H1 (cell line): ENCODE measurements around the gene NCOA1. TPM values are rescaled to one million over a fixed set of nuclear protein-coding genes. Genes with fewer than 3 reads are reported as not detected.

Experiments used
- EP300 ChIP-seq, 2 experiments: IDR thresholded peaks; 1 replicate in 1 of 2; 2 replicates in 1 of 2; pipeline ENCODE4 v1.6.1; 2011 to 2012; ENCODE audit warnings: low read depth in 2 of 2, low read length in 2 of 2, mild to moderate bottlenecking in 2 of 2, borderline replicate concordance in 1 of 2, inconsistent platforms in 1 of 2, moderate library complexity in 1 of 2
- NRF1 ChIP-seq: IDR thresholded peaks from 2 replicates; pipeline ENCODE4 v1.6.1; 2011; ENCODE audit warnings: mild to moderate bottlenecking, low read depth, low read length, improper control_type of control experiment
- SIN3A ChIP-seq, 2 experiments: IDR thresholded peaks in 1 of 2; conservative IDR thresholded peaks in 1 of 2; 2 replicates each; pipeline ENCODE4 v1.6.1; 2011 to 2012; ENCODE audit warnings: low read length in 2 of 2, improper control_type of control experiment in 1 of 2, low read depth in 1 of 2, mild to moderate bottlenecking in 1 of 2
- TEAD4 ChIP-seq: IDR thresholded peaks from 2 replicates; pipeline ENCODE4 v1.6.1; 2012; ENCODE audit warnings: low read depth, low read length, inconsistent platforms, mixed read lengths
- polyA plus RNA-seq, 7 experiments: library from polyadenylated mRNA; depleted of rRNA in 3 of 7; stranded (reverse) in 5 of 7; unstranded in 2 of 7; fragments of >200 nt in 5 of 7; fragments of 200-250 nt in 2 of 7; gene quantifications; 1 replicate in 5 of 7; 2 replicates in 1 of 7; 4 replicates in 1 of 7; pipeline versions ENCODE4 v1.2.1 to v1.2.3, GENCODE V29; 2011 to 2013; ENCODE audit warnings: missing spikeins in 2 of 7, mixed read lengths in 2 of 7
- total RNA-seq: library from RNA; stranded (reverse); fragmentation: NEBNext Ultra II Directional; extraction: Animal tissue kit (Norgen Biotek cat#: 25700); gene quantifications from 2 replicates; pipeline ENCODE4 v1.2.1, GENCODE V29; 2021
- TF ChIP-seq, protein P1 (sequence below): IDR thresholded peaks from 2 replicates; pipeline ENCODE4 v1.6.1; 2011; ENCODE audit warnings: low read depth, mild to moderate bottlenecking, low read length; ENCODE audit not compliant: insufficient read depth

The NCOA1 gene
- total and polyA plus RNA-seq, 2 of the 8 experiments (the other 6 are each of a cell fraction or from before 2014, with no cell fraction given), result 12.8 to 17.9 TPM

GRCh38 chr2:24558781-24559472 is 67.9 kb downstream of the NCOA1 start (continued):
- TF ChIP-seq NRF1, result no peak
- TF ChIP-seq SIN3A (conservative IDR thresholded peaks at IDR 0.05 in 1 of 2, IDR thresholded peaks at IDR 0.05 in 1 of 2; ENCODE audit: low read depth in 1 of 2, low read length in 2 of 2), result no peak
- TF ChIP-seq EP300 (IDR thresholded peaks at IDR 0.05; ENCODE audit: borderline replicate concordance in 1 of 2, low read depth in 2 of 2, low read length in 2 of 2), result no peak
- no peak for TF ChIP-seq TEAD4
- TF ChIP-seq, protein P1, sequence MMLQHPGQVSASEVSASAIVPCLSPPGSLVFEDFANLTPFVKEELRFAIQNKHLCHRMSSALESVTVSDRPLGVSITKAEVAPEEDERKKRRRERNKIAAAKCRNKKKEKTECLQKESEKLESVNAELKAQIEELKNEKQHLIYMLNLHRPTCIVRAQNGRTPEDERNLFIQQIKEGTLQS, result no peak
